ENCODE data around the gene SLC25A43.
"Not testable (repeated sequence)": the region's sequence is repeated elsewhere in the genome, so short reads cannot be mapped to it uniquely, and the experiment has no call there.

The SLC25A43 gene

GRCh38 chrX:119468551-119469312 is 69.6 kb downstream of the SLC25A43 start:
- DNase-seq, result peak; percentile 88

- no peak for DNase-seq
Measured at GRCh38 chrX:119469313-119469635, 70.1 kb downstream of the SLC25A43 start.

DNA sequence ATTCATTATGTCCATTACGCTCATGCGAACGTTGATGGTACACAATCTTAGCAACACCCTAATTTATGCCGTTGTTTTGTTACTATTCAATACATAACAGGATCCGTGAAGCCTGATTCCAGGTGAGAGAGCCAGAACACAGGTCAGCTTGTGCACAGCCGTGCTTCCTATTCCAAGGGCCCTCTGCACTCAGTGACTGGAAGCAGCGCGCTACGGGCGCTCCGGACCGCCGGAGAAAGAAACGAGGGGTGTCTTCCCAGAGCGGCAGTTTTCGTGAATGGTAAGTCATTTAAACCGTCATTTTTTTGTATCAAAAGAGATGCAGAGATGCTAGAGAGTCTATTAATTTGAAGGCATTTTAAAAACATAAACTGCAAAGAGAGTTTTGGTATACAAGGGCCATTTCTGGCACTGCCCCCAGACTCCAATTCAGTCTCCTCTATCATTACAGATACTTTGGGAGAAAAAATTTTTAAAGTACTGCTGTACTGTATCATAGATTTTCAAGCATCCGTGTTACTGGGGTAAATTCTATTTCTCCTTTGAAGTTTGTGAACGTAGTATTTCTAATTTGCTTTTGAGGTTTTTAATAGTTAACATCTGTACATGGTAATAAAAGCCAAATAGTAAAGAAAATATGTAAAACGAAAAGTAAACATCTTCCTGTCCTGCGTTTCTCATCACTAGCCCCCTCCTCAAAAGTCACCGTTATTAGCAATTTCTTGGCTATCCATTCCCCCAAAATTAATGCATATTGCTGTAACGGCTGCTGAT is 75.7 kb downstream of the SLC25A43 start:
- no peak for DNase-seq

- DNase-seq, result peak; percentile 18
Measured at GRCh38 chrX:119475389-119476101, 76.4 kb downstream of the SLC25A43 start.

DNA sequence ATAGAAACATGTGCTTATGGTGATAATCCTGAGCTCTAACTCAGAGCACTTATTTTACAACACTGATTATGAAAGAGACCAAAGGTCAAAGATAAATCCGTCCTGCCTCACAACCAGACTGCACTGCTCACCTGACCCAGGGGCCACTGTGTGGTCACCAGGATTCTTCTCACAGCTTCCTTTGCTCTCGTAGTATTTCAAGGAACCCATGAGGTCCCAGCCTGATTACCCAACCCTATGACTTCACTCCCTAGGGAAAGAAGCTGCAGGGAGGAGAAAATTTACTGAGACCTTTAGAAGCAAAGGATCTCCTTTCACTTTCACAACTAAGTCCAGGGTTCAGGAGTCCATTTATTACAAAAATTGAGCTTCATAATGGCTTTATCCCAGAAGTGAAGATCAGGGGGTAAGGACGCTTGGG is 78.7 kb downstream of the SLC25A43 start:
- no peak for DNase-seq

DNA sequence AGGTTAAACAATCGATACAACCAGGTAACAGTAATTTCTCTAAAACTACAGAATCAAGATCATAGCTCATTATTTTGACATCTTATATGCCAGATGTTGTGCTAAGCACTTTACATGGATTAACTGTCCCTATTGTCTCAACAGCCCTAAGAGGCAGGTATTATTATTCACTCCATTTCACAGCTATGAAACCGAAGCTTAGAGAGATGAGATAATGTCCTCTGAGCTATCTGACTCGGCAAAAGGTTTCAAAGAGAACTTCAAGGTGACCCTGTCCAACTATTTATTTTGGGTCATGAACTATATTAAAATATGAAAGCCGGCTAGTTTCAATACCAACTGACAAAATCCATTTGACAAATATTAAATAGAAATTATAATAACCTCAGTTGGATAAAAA is 79.4 kb downstream of the SLC25A43 start:
- no peak for DNase-seq

DNA sequence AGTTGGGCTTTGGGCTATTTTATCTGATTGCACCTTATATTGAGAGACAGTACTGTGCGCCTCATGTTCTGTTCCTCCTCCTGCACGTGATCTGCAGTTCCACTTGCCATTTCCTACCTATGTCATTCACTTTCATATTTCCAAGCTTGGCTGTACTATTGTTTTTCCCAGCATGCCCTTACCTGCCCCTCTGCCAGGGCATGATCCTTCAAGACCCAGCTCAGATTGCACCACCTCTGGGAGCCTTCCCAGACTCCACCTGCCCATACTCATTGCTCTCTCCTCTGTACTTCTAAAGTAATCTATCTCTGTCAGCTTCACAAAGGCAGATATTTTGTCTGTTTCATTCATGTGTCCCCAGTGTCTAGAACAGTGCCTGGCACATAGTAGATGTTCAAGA is 80.7 kb downstream of the SLC25A43 start:
- no peak for DNase-seq

DNA sequence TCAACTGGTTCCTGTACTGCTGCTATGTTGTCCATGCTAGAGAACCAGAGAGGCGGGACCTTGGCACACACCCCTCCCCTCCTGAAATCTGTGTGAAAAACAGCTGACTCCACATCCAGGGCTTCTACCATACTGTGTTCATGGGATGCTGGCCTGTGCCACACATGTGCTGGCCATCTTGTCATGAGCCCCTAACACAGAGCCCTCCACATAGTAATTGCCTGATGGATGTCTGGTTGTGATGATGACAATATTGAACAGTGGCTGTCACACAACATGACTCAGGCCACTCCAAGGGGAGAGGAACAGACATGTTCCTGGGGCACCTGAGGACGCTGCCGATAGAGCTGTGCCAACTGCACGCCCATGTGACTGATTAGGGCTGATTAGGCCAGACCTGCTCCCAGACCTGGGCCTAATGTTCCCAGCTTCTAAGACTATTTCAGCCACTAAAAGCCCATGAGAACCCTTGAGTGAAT is 82.2 kb downstream of the SLC25A43 start:
- DNase-seq, result no peak

- no peak for DNase-seq
Measured at GRCh38 chrX:119482041-119482440, 82.9 kb downstream of the SLC25A43 start.

GRCh38 chrX:119482481-119483480 is 83.6 kb downstream of the SLC25A43 start:
- peak; percentile 71 for DNase-seq

DNA sequence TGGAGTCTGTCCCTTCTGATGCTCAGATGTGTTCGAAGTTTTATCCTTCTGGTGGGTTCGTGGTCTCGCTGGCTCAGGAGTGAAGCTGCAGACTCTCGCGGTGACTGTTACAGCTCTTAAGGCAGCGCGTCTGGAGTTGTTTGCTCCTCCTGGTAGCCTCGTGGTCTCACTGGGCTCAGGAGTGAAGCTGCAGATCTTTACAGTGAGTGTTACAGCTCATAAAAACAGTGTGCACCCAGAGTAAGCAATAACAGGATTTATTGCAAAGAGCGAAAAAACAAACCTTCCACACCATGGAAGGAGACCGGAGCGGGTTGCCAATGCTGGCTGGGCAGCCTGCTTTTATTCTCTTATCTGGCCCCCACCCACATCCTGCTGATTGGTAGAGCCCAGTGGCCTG is 87.6 kb downstream of the SLC25A43 start:
- DNase-seq, result no peak

GRCh38 chrX:119487766-119488165 is 88.6 kb downstream of the SLC25A43 start:
- DNase-seq, result not testable (repeated sequence)

DNA sequence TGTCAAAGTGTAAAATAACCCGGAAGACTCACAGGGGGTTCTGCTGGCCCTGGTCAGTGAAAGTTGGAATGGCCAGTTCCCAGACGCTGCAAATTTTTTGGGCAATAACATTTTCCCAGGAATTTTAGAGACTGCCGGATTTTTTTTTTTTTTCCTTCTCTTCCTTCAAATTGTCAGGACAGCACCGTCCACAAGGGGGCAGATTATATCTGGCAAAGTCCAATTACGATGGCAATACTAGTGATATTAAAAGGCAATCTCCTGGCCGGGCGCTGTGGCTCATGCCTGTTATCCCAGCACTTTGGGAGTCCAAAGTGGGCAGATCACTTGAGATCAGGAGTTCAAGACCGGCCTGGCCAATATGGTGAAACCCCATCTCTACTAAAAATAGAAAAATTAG is 89.6 kb downstream of the SLC25A43 start:
- no peak for DNase-seq

DNA sequence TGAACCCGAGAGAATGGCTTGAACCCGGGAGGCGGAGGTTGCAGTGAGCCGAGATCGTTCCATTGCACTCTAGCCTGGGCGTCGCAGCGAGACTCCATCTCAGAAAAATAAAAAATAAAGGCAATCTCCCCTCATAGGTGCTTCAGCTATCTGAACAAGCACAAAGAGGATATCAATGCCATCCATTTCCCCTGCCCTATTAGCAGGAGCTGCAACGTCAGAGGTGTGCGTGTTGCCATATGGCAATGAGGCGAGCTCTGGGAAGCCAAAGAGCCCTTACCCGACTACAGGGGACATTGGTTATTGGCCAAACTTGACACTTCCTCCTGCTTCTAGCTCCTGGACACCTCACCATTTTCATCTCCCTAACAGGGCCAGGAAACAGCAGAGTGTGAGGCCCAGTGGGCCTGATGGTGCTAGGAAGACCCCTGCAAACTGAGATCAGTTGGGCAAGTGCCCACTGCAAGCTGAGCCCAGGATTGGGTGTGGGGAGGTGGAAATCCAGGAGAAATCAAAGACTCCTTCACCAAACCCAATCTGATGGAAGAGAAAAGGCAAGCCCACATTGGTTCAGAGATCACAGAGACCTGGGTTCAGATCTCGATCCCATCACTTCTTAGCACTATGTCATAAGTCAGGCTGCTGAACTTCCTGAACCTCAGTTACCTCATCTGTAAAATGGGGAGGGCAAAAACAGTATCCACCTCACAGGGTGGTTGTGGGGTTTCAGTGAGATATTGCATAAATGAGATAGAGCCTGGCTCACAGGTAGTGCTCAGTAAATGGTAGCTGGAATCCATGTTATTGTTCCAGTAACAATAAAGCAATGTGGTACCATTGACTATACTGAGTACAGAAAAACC is 90.3 kb downstream of the SLC25A43 start:
- no peak for DNase-seq

DNA sequence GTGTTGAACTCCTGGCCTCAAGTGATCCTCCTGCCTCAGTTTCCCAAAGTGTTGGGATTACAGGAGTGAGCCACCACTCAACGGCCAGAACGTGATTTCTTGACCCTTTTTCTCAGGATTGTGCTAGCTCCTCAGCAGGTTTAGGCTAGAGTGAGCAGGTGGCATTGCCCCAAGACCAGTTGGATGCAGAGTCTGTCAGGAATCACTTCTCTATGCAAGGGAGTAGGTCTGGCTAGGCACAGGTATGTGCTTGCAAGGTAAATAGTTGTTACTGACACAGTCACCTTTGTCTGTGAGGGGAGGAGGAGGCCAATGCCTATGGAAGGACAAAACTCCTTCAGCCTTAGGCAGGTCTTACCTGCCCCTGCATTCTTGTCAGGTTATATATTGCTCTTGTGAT is 93.3 kb downstream of the SLC25A43 start:
- DNase-seq, result no peak

DNA sequence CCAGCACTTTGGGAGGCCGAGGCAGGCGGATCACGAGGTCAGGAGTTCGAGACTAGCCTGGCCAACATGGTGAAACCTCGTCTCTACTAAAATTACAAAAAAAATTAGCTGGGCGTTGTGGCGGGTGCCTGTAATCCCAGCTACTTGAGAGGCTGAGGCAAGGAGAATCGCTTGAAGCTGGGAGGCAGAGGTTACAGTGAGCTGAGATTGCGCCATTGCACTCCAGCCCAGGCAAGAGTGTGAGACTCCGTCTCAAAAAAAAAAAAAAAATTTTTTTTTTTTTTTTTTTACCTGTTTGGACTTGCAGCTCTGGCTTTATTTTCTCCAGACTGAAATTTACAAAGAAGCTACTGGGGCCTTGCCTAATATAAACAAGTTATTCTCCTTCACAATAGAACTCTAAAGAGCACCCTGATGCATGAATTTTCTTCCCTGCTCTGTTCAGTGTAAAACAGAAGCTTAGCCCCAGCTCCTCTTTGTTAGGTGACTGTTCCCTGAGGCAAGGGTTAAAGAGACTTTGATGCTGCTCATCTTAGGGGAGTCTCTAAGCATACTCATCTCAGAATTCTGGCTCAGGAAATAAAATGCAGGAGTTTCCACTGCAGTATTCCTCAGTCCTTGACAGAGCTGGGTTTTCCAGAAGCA is 94.8 kb downstream of the SLC25A43 start:
- not testable (repeated sequence) for DNase-seq

- DNase-seq, result no peak
Measured at GRCh38 chrX:119495734-119496726, 96.9 kb downstream of the SLC25A43 start.

GRCh38 chrX:119497185-119497584 is 98.0 kb downstream of the SLC25A43 start:
- DNase-seq, result no peak

DNA sequence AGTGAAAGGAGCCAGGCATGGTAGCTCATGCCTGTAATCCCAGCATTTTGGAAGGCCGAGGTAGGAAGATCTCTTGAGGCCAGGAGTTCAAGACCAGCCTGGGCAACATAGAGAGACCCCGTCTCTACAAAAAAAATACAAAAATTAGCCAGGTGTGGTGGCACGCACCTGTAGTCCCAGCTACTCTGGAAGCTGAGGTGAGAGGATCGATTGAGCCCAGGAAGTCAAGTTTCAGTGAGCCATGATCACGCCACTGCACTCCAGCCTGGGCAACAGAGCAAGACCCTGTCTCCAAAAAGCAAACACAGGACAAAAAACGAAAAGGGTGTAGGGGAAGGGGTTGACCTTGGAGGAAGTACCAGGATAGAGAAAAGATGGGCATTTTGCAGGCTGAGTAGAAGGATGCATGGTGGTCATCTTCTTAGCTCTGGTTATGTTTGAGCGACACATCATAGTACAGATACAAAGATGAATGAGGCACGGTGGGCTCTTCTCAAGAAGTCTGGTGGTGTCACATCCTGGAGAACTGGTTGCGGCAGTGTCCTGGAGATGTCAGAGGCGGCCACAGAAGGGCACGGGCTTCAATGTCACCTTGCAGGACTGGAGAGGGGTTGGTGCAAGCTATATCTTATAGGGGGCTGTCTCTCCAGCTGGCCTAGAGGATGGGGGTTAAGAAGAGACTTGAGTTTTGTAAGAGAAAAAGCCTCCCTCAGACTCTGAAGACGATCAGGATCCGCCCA is 101.1 kb downstream of the SLC25A43 start:
- no peak for DNase-seq

All from activated CD4-positive, alpha-beta T cell treated with anti-CD3 and anti-CD28 coated beads, Interleukin-2, amount 50 U/mL, for 16 hours (primary cell).